PFSK-1 (cell line): ENCODE data around the gene FARS2.

Experiments
- FOXP2 ChIP-seq: optimal IDR thresholded peaks from 2 replicates; pipeline ENCODE3; 2011; ENCODE audit warnings: borderline replicate concordance, control low read depth, inconsistent platforms; ENCODE audit not compliant: insufficient read depth; ENCODE audit errors: extremely low read length, extremely low read depth
- POLR2AphosphoS5 ChIP-seq: IDR thresholded peaks from 2 replicates; pipeline ENCODE4 v1.6.1; 2012; ENCODE audit warnings: low read depth, mild to moderate bottlenecking, control low read depth, low read length, moderate library complexity
- SIN3A ChIP-seq: IDR thresholded peaks from 2 replicates; pipeline ENCODE4 v1.6.1; 2012; ENCODE audit warnings: mild to moderate bottlenecking, low read length, moderate library complexity, borderline replicate concordance; ENCODE audit not compliant: insufficient read depth
- TAF1 ChIP-seq: IDR thresholded peaks from 2 replicates; pipeline ENCODE4 v1.6.1; 2012; ENCODE audit warnings: low read length, control low read depth, borderline replicate concordance; ENCODE audit not compliant: insufficient read depth
- TF ChIP-seq, protein P1 (sequence below), 2 experiments: IDR thresholded peaks; 2 replicates each; pipeline versions ENCODE4 v1.6.1 to v1.8.0; 2011 to 2012; ENCODE audit warnings: low read depth in 2 of 2, low read length in 2 of 2, control low read depth in 1 of 2, inconsistent platforms in 1 of 2, mild to moderate bottlenecking in 1 of 2, moderate library complexity in 1 of 2; ENCODE audit not compliant: insufficient read depth in 1 of 2

The FARS2 gene

DNA sequence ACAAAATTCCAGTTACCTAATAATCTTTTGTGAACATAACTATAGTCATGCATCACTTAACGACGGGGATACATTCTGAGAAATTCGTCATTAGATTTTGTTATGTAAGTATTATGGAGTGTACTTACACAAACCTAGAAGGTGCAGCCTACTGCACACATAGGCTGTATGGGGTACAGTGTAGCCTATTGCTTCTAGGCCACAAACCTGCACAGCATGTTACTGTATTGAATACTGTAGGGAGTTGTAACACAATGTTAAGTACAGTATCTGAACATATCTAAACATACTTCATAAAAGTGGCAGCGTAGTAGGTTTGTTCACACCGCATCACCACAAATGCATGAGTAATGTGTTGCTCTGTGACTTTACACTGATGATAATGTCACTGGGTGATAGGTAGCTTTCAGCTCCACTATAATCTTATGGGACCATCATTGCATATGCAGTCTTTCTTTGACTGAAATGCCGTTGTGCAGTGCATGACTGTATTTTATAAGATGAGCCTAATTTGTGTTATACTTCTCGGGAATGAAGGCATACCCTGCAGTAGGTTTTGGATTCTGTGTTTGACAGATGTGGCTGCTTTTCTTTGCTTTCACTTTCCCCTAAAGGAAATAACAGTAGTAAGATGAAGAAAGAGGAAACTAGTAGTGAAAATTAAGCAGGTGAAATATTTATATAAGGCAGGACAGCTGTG is 365.6 kb downstream of the FARS2 start:
- TF ChIP-seq FOXP2, result no peak
- TF ChIP-seq SIN3A, result no peak
- no peak for TF ChIP-seq TAF1
- no peak for TF ChIP-seq POLR2AphosphoS5
- TF ChIP-seq, protein P1, sequence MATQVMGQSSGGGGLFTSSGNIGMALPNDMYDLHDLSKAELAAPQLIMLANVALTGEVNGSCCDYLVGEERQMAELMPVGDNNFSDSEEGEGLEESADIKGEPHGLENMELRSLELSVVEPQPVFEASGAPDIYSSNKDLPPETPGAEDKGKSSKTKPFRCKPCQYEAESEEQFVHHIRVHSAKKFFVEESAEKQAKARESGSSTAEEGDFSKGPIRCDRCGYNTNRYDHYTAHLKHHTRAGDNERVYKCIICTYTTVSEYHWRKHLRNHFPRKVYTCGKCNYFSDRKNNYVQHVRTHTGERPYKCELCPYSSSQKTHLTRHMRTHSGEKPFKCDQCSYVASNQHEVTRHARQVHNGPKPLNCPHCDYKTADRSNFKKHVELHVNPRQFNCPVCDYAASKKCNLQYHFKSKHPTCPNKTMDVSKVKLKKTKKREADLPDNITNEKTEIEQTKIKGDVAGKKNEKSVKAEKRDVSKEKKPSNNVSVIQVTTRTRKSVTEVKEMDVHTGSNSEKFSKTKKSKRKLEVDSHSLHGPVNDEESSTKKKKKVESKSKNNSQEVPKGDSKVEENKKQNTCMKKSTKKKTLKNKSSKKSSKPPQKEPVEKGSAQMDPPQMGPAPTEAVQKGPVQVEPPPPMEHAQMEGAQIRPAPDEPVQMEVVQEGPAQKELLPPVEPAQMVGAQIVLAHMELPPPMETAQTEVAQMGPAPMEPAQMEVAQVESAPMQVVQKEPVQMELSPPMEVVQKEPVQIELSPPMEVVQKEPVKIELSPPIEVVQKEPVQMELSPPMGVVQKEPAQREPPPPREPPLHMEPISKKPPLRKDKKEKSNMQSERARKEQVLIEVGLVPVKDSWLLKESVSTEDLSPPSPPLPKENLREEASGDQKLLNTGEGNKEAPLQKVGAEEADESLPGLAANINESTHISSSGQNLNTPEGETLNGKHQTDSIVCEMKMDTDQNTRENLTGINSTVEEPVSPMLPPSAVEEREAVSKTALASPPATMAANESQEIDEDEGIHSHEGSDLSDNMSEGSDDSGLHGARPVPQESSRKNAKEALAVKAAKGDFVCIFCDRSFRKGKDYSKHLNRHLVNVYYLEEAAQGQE (IDR thresholded peaks at IDR 0.05; ENCODE audit: insufficient read depth in 1 of 2, low read depth in 2 of 2, low read length in 2 of 2), result no peak

- no peak for TF ChIP-seq TAF1
- TF ChIP-seq FOXP2, result no peak
- no peak for TF ChIP-seq SIN3A
- no peak for TF ChIP-seq POLR2AphosphoS5
These were observed 369.3 kb downstream of the FARS2 start for GRCh38 chr6:5630636-5631035.

DNA sequence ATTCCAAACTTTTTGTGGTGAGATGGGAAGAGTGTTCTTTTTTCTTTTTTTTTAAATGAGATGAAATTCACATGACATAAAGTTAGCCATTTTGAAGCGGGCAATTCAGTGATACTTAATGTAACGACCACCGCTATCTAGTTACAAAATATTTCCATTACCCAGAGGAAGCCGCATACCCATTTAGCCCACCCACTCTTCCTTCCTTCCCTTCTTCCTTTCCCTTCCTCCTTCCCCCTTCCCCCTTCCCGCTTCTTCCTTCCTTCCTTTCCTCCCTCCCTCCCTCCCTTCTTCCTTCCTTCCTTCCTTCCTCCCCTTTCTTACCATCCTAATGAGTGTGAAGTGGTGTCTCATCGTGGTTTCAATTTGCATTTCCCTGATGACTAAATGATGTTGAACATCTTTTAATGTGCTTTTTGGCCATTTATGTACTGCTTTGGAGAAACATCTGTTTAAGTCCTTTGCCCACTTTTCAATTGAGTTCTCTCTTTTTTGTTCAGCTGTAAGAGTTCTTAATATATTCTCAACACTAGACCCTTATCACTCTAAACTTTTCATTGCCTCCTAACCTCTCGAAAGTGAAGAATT is 371.1 kb downstream of the FARS2 start:
- no peak for TF ChIP-seq TAF1
- TF ChIP-seq, protein P1 (IDR thresholded peaks at IDR 0.05; ENCODE audit: insufficient read depth in 1 of 2, low read depth in 2 of 2, low read length in 2 of 2), result no peak
- no peak for TF ChIP-seq FOXP2
- no peak for TF ChIP-seq POLR2AphosphoS5
- TF ChIP-seq SIN3A, result no peak

DNA sequence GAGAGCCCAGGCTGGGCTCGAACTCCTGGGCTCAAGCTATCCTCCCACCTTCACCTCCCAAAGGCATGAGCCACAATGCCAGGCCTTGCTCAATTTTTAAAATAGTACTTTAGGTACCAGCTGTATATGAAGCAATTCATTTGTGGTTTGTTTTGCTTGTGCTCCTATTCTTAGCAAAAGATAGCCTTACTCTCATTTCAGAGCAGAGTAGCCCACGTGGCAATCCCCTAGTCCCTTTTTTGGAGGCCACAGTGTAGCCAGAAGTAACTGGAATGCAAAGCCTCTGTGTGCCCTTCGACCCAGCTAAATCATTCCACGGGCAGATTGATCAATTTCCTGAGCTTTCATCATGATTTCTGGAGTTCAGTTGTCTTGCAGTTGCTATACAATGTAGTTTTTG is 373.2 kb downstream of the FARS2 start:
- no peak for TF ChIP-seq FOXP2
- no peak for TF ChIP-seq TAF1
- no peak for TF ChIP-seq SIN3A

GRCh38 chr6:5636210-5637030 is 375.1 kb downstream of the FARS2 start:
- TF ChIP-seq POLR2AphosphoS5 (no peak), SIN3A (no peak), FOXP2 (no peak)
- TF ChIP-seq, protein P1 (IDR thresholded peaks at IDR 0.05; ENCODE audit: insufficient read depth in 1 of 2, low read depth in 2 of 2, low read length in 2 of 2), result no peak

DNA sequence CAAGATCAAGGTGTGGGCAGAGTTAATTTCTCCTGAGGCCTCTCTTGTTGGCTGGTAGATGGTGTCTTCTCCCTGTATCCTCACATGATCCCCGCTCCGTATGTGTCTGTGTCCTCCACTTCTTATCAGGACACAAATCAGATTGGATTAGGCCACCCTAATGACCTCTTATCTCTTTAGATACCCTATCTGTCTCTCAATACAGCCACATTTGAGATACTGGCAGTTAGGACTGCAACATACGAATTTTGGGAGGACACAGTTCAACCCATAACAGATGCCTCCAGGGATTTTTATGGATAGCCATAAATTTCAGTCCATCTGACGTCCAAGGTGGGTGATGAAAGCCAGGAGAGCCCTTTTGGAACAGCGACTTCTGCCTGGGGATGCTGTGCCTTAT is 376.4 kb downstream of the FARS2 start:
- TF ChIP-seq SIN3A, result no peak
- TF ChIP-seq, protein P1 (IDR thresholded peaks at IDR 0.05; ENCODE audit: insufficient read depth in 1 of 2, low read depth in 2 of 2, low read length in 2 of 2), result no peak
- no peak for TF ChIP-seq POLR2AphosphoS5
- no peak for TF ChIP-seq TAF1
